IPS-18c (cell line): Measurements from ENCODE around the gene ASMT.
"Not testable (repeated sequence)": the region's sequence is repeated elsewhere in the genome, so short reads cannot be mapped to it uniquely, and the experiment has no call there.

Experiments
- H3K4me3 ChIP-seq: 2 replicates; pipeline ENCODE4 v1.7.0; 2013; ENCODE audit warnings: low read depth, mild to moderate bottlenecking, low read length, moderate library complexity; ENCODE audit not compliant: insufficient read depth
- H3K9me3 ChIP-seq: one replicate; pipeline ENCODE4 v1.6.1; 2013; ENCODE audit warnings: mild to moderate bottlenecking, low read length, moderate library complexity; ENCODE audit not compliant: control insufficient read depth, insufficient read depth

Gene ASMT

GRCh38 chrX:1679238-1679637 is 64.4 kb downstream of the ASMT start:
- no peak overlapping the region for H3K4me3 ChIP-seq
- H3K9me3 ChIP-seq = no peaks in the 10 kb centered on the region

DNA sequence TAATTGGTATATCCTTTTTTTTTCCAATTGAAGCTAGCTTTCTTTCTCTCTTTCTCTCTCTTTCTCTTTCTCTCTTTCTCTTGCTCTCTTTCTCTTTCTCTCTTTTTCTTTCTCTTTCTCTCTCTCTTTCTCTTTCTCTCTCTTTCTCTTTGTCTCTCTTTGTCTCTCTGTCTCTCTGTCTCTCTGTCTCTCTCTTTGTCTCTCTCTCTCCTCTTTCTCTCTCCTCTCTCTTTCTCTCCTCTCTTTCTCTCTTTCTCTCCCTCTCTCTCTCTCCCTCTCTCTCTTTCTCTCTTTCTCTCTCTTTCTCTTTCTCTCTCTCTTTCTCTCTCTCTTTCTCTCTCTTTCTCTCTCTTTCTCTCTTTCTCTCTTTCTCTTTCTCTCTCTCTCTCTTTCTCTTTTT is 66.6 kb downstream of the ASMT start:
- no peaks in the 10 kb centered on the region for H3K9me3 ChIP-seq
- no peak overlapping the region for H3K4me3 ChIP-seq

DNA sequence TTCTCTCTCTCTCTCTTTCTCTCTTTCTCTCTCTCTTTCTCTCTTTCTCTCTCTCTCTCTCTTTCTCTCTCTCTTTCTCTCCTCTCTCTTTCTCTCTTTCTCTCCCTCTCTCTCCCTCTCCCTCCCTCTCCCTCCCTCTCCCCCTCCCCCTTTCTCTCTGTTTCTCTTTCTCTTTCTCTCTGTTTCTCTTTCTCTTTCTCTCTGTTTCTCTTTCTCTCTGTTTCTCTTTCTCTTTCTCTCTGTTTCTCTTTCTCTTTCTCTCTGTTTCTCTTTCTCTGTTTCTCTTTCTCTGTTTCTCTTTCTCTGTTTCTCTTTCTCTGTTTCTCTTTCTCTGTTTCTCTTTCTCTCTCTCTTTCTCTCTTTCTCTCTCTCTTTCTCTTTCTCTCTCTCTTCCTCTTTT is 67.0 kb downstream of the ASMT start:
- not testable (repeated sequence) for H3K9me3 ChIP-seq, H3K4me3 ChIP-seq

- H3K9me3 ChIP-seq, H3K4me3 ChIP-seq: not testable (repeated sequence)
These were observed 67.6 kb downstream of the ASMT start for GRCh38 chrX:1682501-1682900.

- not testable (repeated sequence) for H3K9me3 ChIP-seq, H3K4me3 ChIP-seq
These were observed 70.0 kb downstream of the ASMT start for GRCh38 chrX:1684883-1685282.

DNA sequence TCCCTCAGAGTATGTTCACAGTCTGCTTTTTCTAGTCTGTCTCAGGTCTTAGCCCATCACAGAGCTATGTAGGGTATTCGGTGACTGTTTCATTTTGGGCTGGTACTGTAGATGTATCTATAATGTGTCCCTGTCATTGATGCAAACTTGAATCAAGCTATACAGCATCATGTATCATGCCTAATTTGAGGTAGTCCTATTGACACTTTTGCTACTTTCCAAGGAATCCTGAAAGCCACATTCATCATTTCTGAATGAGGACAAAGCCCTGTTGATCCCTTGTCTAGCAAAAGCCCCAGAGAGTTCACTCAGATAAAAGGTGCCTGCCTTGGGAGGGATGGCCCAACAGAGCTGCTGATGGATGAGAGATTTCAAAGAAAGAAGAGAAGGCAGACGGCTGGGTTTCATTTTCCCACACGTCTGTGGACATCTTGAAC is 70.6 kb downstream of the ASMT start:
- H3K9me3 ChIP-seq, H3K4me3 ChIP-seq: not testable (repeated sequence)

GRCh38 chrX:1686642-1687041 is 71.8 kb downstream of the ASMT start:
- Histone ChIP-seq H3K4me3 (no peak overlapping the region), H3K9me3 (no peaks in the 10 kb centered on the region)
